EL (cell line): Measurements from ENCODE around the gene G6PD.

Source experiments
- DNase-seq: peaks from one replicate; pipeline ENCODE4 v3.0.0-alpha.2; 2016

Gene G6PD

DNA sequence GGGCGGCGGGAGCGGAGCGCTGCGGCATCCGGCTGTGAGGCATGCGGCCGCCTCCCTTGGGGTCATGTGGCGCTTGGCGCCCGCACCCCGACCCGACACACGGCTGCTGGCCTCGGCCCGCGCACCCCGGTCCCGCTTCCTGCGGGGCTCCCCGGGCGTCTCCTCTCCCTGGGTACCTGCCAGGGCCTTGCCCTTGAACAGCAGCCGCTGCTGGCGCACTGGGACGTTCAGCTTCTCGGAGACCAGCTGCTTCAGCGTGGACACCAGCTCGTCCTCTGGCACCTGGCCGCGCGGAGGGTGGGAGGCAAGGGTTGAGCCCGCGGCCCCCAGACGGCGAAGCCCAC lies 60.6 kb downstream of the G6PD start:
- DNase-seq, result peak; percentile 22

GRCh38 chrX:154485150-154486051 lies 61.2 kb downstream of the G6PD start:
- DNase-seq, result no peak

DNA sequence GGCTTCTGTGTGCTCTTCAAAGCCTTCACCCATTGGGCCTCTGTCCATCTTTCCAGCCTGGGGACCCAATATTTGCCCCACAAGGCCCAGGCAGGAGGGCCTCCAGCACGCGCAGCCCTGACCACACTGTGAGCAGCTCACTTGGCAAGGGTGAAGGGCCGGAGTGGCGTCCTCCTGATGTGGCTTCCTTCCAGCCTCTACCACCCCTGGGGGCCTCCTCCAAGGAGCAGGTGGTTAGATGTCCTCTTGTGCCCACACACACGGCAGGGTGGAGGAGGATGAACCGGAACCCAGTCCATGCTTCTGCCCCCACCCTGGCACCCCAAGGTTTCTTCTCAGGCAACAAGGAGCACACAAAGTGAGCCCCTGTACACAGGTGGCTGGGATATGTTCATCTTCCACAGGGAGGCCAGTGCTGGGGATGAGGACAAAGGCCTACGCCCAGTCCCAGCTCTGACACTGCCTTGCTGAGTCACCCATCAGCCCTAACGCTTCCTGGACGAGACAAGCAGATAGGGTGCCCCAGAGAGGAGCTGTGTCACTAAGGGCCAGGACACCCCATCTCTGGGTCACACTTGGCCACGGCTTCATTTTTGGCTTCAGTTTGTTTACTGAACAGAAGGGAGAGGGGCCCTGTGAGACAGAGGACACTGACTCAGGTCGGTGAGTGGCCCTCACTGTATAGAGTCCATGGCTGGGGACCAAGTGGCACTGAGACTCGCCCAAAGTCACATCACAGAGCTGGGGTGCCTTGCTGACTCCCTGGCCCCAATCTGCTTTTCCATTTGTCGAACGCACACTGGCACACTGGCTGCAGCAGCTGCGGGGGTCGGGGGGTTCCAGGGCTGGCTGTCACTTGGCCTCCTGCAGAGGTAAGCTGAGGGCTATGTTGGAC lies 62.1 kb downstream of the G6PD start:
- DNase-seq, result no peak

DNA sequence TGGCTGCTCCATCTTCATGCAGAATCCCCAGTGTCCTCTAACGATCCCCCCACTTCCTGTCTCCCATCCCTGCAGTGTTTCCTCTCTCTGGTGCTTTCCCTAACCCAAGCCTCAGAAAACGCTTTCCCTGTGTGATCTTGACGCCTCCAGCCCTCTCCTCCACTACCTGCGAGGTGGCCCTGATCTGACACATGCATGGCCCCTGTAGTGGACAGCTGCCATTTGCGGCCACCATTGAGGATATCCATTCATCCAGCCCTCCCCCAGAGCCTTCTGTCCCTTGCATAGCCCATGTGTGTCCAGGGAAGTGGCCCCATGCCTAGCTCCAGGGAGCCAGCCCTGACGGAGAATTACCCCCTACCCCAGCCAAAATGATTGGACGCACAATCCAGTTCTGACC lies 63.3 kb downstream of the G6PD start:
- DNase-seq, result no peak

DNA sequence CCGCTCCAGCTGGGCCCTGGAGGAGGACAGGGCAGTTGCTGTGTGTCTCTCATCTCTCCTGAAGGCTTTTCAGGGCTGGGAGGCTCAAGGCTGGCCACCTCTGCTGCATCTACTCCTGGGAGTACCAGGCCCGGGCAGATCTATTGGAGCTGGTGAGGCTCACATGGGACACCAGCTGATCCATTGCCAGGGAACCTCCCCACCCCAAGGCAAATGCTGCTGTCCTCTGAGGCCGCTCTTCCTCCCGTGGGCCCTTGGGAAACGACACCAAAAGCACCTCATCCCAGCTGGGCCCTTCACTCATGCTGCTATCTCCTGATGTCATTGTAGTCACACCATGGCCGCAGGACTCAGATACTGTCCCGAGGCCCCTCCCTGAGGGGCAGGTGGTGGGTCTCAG lies 63.9 kb downstream of the G6PD start:
- DNase-seq, result no peak

DNA sequence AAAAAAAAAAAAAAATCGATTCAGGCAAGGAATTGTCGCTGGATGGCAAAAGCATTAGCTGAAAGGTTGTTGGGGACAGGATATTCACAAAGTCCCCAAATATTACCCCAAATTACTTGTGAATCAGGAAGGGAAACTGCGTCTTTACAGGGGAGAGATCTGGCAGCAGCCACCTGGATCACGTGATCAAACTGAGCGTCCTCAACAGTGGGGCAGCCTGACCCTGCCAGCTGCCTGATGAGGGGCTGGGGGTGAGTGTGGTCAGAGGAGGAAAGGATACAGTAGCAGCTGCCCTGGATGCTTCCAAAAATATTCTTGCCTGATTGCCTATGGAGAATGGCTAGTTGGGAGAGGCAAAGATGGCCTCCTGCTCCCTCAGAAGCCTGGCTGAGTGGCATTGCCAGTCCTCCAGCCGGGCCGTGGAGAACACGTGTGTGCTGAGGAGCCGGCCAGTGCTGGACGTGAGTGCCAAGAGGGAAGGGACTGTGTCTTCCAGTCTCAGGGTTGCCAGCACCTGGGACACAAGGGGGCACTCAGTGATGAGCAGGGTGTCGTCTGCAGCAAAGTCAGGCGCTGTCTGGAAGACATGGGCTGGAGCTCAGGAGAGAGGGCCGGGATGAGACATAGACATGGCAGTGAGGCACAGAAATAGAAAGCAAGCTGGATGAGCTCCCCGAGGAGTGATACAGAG lies 64.6 kb downstream of the G6PD start:
- DNase-seq, result no peak
